ENCODE measurements around the gene USP10.

The USP10 gene

GRCh38 chr16:84790301-84790700, 90.5 kb downstream of the USP10 start:
- in situ Hi-C loops (cut with MboI; ENCODE audit: low pct_unique_long_range_greater_than_20kb, low sequenced_read_pairs, unreplicated experiment), result no loop called here
- no peak for TF ChIP-seq CTCF (IDR thresholded peaks at IDR 0.05; ENCODE audit: extremely low read depth, insufficient read depth, missing control alignments)
- no peak for DNase-seq (ENCODE audit: low spot score)

- TF ChIP-seq CTCF (IDR thresholded peaks at IDR 0.05; ENCODE audit: extremely low read depth, insufficient read depth, missing control alignments), result no peak
- DNase-seq (ENCODE audit: low spot score), result no peak
- in situ Hi-C loops (cut with MboI; ENCODE audit: low pct_unique_long_range_greater_than_20kb, low sequenced_read_pairs, unreplicated experiment), result no loop called here
Observed at GRCh38 chr16:84791088-84791487, 91.3 kb downstream of the USP10 start.

- no peak for DNase-seq (ENCODE audit: low spot score)
- in situ Hi-C loops (cut with MboI; ENCODE audit: low pct_unique_long_range_greater_than_20kb, low sequenced_read_pairs, unreplicated experiment), result no loop called here
- no peak for TF ChIP-seq CTCF (IDR thresholded peaks at IDR 0.05; ENCODE audit: extremely low read depth, insufficient read depth, missing control alignments)
Observed at GRCh38 chr16:84791501-84791900, 91.7 kb downstream of the USP10 start.

GRCh38 chr16:84794186-84794585, 94.4 kb downstream of the USP10 start:
- TF ChIP-seq CTCF (IDR thresholded peaks at IDR 0.05; ENCODE audit: extremely low read depth, insufficient read depth, missing control alignments), result no peak
- in situ Hi-C loops (cut with MboI; ENCODE audit: low pct_unique_long_range_greater_than_20kb, low sequenced_read_pairs, unreplicated experiment), result no loop called here

GRCh38 chr16:84794626-84795025, 94.8 kb downstream of the USP10 start:
- DNase-seq (ENCODE audit: low spot score), result no peak
- TF ChIP-seq CTCF (IDR thresholded peaks at IDR 0.05; ENCODE audit: extremely low read depth, insufficient read depth, missing control alignments), result no peak
- in situ Hi-C loops (cut with MboI; ENCODE audit: low pct_unique_long_range_greater_than_20kb, low sequenced_read_pairs, unreplicated experiment), result no loop called here

More at GRCh38 chr16:84794186-84794585, 94.4 kb downstream of the USP10 start:
- no peak for DNase-seq (ENCODE audit: low spot score)

- no peak for DNase-seq (ENCODE audit: low spot score)
- in situ Hi-C loops (cut with MboI; ENCODE audit: low pct_unique_long_range_greater_than_20kb, low sequenced_read_pairs, unreplicated experiment), result no loop called here
- no peak for TF ChIP-seq CTCF (IDR thresholded peaks at IDR 0.05; ENCODE audit: extremely low read depth, insufficient read depth, missing control alignments)
Observed at GRCh38 chr16:84795329-84796053, 95.7 kb downstream of the USP10 start.

Data from GM13977 (cell line).